ENCODE measurements around the gene ACOT9.

DNA sequence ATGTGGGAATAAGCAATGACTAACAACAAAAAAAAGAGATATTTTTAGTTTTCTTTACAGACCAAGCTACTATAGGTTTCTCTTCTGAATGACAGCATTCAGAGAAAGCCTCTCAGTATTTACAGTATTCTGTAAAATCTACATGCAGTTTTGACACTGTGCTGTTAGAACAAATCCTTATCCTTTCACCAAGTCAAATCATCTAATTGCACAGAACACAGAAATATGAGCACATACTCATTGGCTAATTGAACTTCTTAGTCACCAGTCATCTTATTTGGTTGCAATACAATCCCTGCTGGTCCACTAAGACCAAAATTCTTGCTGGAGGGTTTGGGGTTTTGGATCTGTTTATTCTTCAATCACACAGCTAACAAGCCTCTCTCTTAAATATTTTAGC is 5.7 kb downstream of the ACOT9 start:
- TF ChIP-seq, protein P1, sequence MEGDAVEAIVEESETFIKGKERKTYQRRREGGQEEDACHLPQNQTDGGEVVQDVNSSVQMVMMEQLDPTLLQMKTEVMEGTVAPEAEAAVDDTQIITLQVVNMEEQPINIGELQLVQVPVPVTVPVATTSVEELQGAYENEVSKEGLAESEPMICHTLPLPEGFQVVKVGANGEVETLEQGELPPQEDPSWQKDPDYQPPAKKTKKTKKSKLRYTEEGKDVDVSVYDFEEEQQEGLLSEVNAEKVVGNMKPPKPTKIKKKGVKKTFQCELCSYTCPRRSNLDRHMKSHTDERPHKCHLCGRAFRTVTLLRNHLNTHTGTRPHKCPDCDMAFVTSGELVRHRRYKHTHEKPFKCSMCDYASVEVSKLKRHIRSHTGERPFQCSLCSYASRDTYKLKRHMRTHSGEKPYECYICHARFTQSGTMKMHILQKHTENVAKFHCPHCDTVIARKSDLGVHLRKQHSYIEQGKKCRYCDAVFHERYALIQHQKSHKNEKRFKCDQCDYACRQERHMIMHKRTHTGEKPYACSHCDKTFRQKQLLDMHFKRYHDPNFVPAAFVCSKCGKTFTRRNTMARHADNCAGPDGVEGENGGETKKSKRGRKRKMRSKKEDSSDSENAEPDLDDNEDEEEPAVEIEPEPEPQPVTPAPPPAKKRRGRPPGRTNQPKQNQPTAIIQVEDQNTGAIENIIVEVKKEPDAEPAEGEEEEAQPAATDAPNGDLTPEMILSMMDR (IDR thresholded peaks at IDR 0.05) = no peak
- no peak for TF ChIP-seq POLR2A (IDR thresholded peaks at IDR 0.05)

Data from ovary (tissue), 3 donors.